Chondrocyte (in vitro differentiated cells): ENCODE data around the gene PRODH2. TPM values are rescaled to one million over a fixed set of nuclear protein-coding genes. Genes with fewer than 3 reads are reported as not detected.

Experiments used
- DNase-seq: peaks from one replicate; pipeline ENCODE4 v3.0.0; 2021; ENCODE audit warnings: mixed read lengths, low spot score
- H3K27ac Mint-ChIP-seq: one replicate; pipeline ENCODE4 v1.8.0; 2021; ENCODE audit warnings: mild to moderate bottlenecking, moderate library complexity, mixed read lengths; ENCODE audit not compliant: unreplicated experiment
- H3K27me3 Mint-ChIP-seq: 2 replicates; pipeline ENCODE4 v1.8.0; 2021; ENCODE audit warnings: low read depth, mixed read lengths
- H3K36me3 Mint-ChIP-seq: 2 replicates; pipeline ENCODE4 v1.8.0; 2021; ENCODE audit warnings: low read depth, mixed read lengths
- H3K4me1 Mint-ChIP-seq: 2 replicates; pipeline ENCODE4 v1.8.0; 2021; ENCODE audit warnings: low read depth, mild to moderate bottlenecking, mixed read lengths
- H3K4me3 Mint-ChIP-seq: one replicate; pipeline ENCODE4 v1.8.0; 2021; ENCODE audit warnings: mild to moderate bottlenecking, moderate library complexity, mixed read lengths; ENCODE audit not compliant: unreplicated experiment
- H3K9me3 Mint-ChIP-seq: 2 replicates; pipeline ENCODE4 v1.8.0; 2021; ENCODE audit warnings: low read depth, mixed read lengths
- CTCF ChIP-seq: fragments of 200-600 bp; sonication (generic); IDR thresholded peaks from 2 replicates; pipeline ENCODE4 v1.5.0; 2021; ENCODE audit warnings: antibody characterized with exemption, mild to moderate bottlenecking, moderate library complexity
- total RNA-seq: library from RNA; stranded (reverse); gene quantifications from 3 replicates; pipeline ENCODE4 v1.2.1, GENCODE V29; 2021

Gene PRODH2
- total RNA-seq, 1 donor from 2014 or later, result not detected

- no peak overlapping the region for H3K4me3 Mint-ChIP-seq
- no peak for TF ChIP-seq CTCF
- no peaks in the 10 kb centered on the region for H3K27me3 Mint-ChIP-seq
Measured at GRCh38 chr19:35755131-35755549, 57.5 kb downstream of the PRODH2 start.

GRCh38 chr19:35754370-35755130 lies 58.1 kb downstream of the PRODH2 start:
- H3K27ac Mint-ChIP-seq, result peak overlapping the region; percentile 53

More at GRCh38 chr19:35755131-35755549, 57.5 kb downstream of the PRODH2 start:
- H3K9me3 Mint-ChIP-seq, result no peaks in the 10 kb centered on the region
- peaks cover 8% of the 10 kb centered on the region for H3K36me3 Mint-ChIP-seq
- H3K4me1 Mint-ChIP-seq, result peaks cover 40% of the 10 kb centered on the region
- H3K27ac Mint-ChIP-seq, result peak overlapping the region; percentile 53
- no peak for DNase-seq

GRCh38 chr19:35753634-35754369 lies 58.8 kb downstream of the PRODH2 start:
- peaks cover 40% of the 10 kb centered on the region for H3K4me1 Mint-ChIP-seq
- no peaks in the 10 kb centered on the region for H3K9me3 Mint-ChIP-seq
- no peak overlapping the region for H3K27ac Mint-ChIP-seq
- peak; percentile 86 for DNase-seq
- TF ChIP-seq CTCF, result no peak
- H3K36me3 Mint-ChIP-seq, result peaks cover 8% of the 10 kb centered on the region
- H3K27me3 Mint-ChIP-seq, result no peaks in the 10 kb centered on the region
- no peak overlapping the region for H3K4me3 Mint-ChIP-seq

More at GRCh38 chr19:35754370-35755130, 58.1 kb downstream of the PRODH2 start:
- H3K27me3 Mint-ChIP-seq, result no peaks in the 10 kb centered on the region
- H3K9me3 Mint-ChIP-seq, result no peaks in the 10 kb centered on the region
- no peak overlapping the region for H3K4me3 Mint-ChIP-seq
- no peak for TF ChIP-seq CTCF
- DNase-seq, result no peak
- H3K36me3 Mint-ChIP-seq, result peaks cover 8% of the 10 kb centered on the region
- peaks cover 42% of the 10 kb centered on the region for H3K4me1 Mint-ChIP-seq

- no peak overlapping the region for H3K4me3 Mint-ChIP-seq
- TF ChIP-seq CTCF, result no peak
- H3K4me1 Mint-ChIP-seq, result peaks cover 45% of the 10 kb centered on the region
- peak; percentile 87 for DNase-seq
- H3K27me3 Mint-ChIP-seq, result no peaks in the 10 kb centered on the region
- peaks cover 8% of the 10 kb centered on the region for H3K36me3 Mint-ChIP-seq
- no peak overlapping the region for H3K27ac Mint-ChIP-seq
- no peaks in the 10 kb centered on the region for H3K9me3 Mint-ChIP-seq
Measured at GRCh38 chr19:35752746-35753350, 59.8 kb downstream of the PRODH2 start.
